HG03103 (cell line): ENCODE results near the gene KIF19.

ENCODE experiments used
- ATAC-seq: cut with Tn5 transposase; IDR thresholded peaks from one replicate; pipeline ENCODE4 v1.9.1; 2021; ENCODE audit warnings: low read depth; ENCODE audit not compliant: unreplicated experiment

Gene KIF19

GRCh38 chr17:74339537-74340195 is 13.6 kb downstream of the KIF19 start:
- no peak for ATAC-seq

GRCh38 chr17:74340470-74341023 is 14.5 kb downstream of the KIF19 start:
- no peak for ATAC-seq

- no peak for ATAC-seq
These were observed 16.2 kb downstream of the KIF19 start for GRCh38 chr17:74342224-74342623.

GRCh38 chr17:74343121-74343520 is 17.1 kb downstream of the KIF19 start:
- no peak for ATAC-seq

- ATAC-seq: no peak
These were observed 17.7 kb downstream of the KIF19 start for GRCh38 chr17:74343526-74344284.

- no peak for ATAC-seq
These were observed 18.6 kb downstream of the KIF19 start for GRCh38 chr17:74344658-74345057.

- no peak for ATAC-seq
These were observed 19.6 kb downstream of the KIF19 start for GRCh38 chr17:74345433-74346241.

- no peak for ATAC-seq
These were observed 21.6 kb downstream of the KIF19 start for GRCh38 chr17:74347646-74348045.

- no peak for ATAC-seq
These were observed 23.1 kb downstream of the KIF19 start for GRCh38 chr17:74349120-74349519.

- no peak for ATAC-seq
These were observed 24.5 kb downstream of the KIF19 start for GRCh38 chr17:74350486-74350885.

GRCh38 chr17:74351552-74352210 is 25.7 kb downstream of the KIF19 start:
- no peak for ATAC-seq

- ATAC-seq: no peak
These were observed 27.5 kb downstream of the KIF19 start for GRCh38 chr17:74353446-74354060.

GRCh38 chr17:74354123-74354522 is 28.1 kb downstream of the KIF19 start:
- ATAC-seq: no peak

GRCh38 chr17:74354561-74354960 is 28.5 kb downstream of the KIF19 start:
- no peak for ATAC-seq

- ATAC-seq: no peak
These were observed 29.0 kb downstream of the KIF19 start for GRCh38 chr17:74355065-74355464.

GRCh38 chr17:74356646-74357465 is 30.8 kb downstream of the KIF19 start:
- no peak for ATAC-seq

GRCh38 chr17:74357466-74357809 is 31.4 kb downstream of the KIF19 start:
- ATAC-seq: no peak

- ATAC-seq: no peak
These were observed 32.7 kb downstream of the KIF19 start for GRCh38 chr17:74358697-74359096.

- no peak for ATAC-seq
These were observed 33.9 kb downstream of the KIF19 start for GRCh38 chr17:74359916-74360315.

- ATAC-seq: no peak
These were observed 34.8 kb downstream of the KIF19 start for GRCh38 chr17:74360899-74361229.
